Brain microvascular endothelial cell (primary cell): Measurements from ENCODE around the gene KRTAP1-5.

Source experiments
- DNase-seq: peaks from one replicate; pipeline ENCODE4 v3.0.0-alpha.2; 2020
- H3K27ac ChIP-seq: fragments of 250-450 bp; sonication (Bioruptor Pico); 2 replicates; pipeline ENCODE4 v1.5.1; 2020; ENCODE audit warnings: mild to moderate bottlenecking, moderate library complexity
- H3K27me3 ChIP-seq: fragments of 250-450 bp; sonication (Bioruptor Pico); replicated peaks from 2 replicates; pipeline ENCODE4 v1.5.1; 2020; ENCODE audit warnings: mild to moderate bottlenecking
- H3K36me3 ChIP-seq: fragments of 250-450 bp; sonication (Bioruptor Pico); replicated peaks from 2 replicates; pipeline ENCODE4 v1.5.1; 2020; ENCODE audit warnings: mild to moderate bottlenecking
- H3K4me3 ChIP-seq: 2 replicates; pipeline ENCODE4 v1.5.1; 2011; ENCODE audit warnings: low read depth, mild to moderate bottlenecking, control low read depth, low read length, moderate library complexity
- in situ Hi-C: cut with HindIII; loops from 2 replicates; pipeline ENCODE4 v1.10.0; 2017; ENCODE audit warnings: low sequenced_read_pairs, low pct_ligation_motif_present
- TF ChIP-seq, protein P1 (sequence below): IDR thresholded peaks from 2 replicates; pipeline ENCODE4 v1.5.1; 2011; ENCODE audit warnings: low read depth, mild to moderate bottlenecking, moderate library complexity, low read length, control low read depth, inconsistent platforms; ENCODE audit errors: missing control alignments

Gene KRTAP1-5

DNA sequence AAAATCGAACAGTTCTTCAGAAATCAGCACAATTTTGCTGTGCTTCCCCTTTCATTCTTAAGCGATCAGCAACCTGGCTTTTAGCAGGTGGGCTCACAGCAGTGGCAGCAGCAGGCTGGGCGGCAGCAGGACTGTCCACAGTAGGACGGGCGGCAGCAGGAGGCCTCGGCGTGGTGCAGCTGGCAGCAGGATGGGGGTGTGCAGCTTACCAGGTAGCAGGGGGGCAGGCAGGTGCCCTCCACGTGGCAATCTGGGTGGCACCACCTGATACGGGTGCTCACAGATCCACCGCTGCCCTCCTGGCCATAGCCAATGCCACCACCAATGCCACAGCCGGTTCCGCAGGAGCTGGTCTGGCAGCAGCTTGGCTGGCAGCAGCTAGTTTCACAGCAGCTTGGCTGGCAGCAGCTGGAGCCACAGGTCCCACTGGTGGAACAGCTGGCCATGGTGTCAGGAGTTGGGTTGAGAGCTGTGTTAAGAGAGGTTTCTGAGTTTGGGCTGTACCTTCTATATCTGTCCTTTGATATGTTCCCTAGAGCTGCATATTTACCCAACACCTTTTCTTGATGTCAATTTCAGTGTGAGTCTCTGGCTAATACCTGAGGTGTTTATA lies 2.7 kb upstream of the KRTAP1-5 start, which contains the start of gene KRTAP1-4:
Gene KRTAP1-4, minus strand, starts transcription at position 563 of the 613 bp plus-strand sequence. Its CDS starts 117 bp downstream, at position 446.
- Histone ChIP-seq H3K4me3 (no peak within 1 kb of the TSS), H3K27ac (no peak within 1 kb of the TSS), H3K36me3 (no peaks in the 10 kb centered on the region), H3K27me3 (no peaks in the 10 kb centered on the region)
- DNase-seq: no peak
- in situ Hi-C loops: no loop called here
- TF ChIP-seq, protein P1, sequence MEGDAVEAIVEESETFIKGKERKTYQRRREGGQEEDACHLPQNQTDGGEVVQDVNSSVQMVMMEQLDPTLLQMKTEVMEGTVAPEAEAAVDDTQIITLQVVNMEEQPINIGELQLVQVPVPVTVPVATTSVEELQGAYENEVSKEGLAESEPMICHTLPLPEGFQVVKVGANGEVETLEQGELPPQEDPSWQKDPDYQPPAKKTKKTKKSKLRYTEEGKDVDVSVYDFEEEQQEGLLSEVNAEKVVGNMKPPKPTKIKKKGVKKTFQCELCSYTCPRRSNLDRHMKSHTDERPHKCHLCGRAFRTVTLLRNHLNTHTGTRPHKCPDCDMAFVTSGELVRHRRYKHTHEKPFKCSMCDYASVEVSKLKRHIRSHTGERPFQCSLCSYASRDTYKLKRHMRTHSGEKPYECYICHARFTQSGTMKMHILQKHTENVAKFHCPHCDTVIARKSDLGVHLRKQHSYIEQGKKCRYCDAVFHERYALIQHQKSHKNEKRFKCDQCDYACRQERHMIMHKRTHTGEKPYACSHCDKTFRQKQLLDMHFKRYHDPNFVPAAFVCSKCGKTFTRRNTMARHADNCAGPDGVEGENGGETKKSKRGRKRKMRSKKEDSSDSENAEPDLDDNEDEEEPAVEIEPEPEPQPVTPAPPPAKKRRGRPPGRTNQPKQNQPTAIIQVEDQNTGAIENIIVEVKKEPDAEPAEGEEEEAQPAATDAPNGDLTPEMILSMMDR: no peak

GRCh38 chr17:41024697-41025096 lies 2.3 kb downstream of the KRTAP1-5 start:
- Histone ChIP-seq H3K27ac (no peak overlapping the region), H3K36me3 (no peaks in the 10 kb centered on the region), H3K4me3 (no peak overlapping the region), H3K27me3 (no peaks in the 10 kb centered on the region)
- in situ Hi-C loops: no loop called here
- DNase-seq: peak; percentile 7
- TF ChIP-seq, protein P1: no peak

DNA sequence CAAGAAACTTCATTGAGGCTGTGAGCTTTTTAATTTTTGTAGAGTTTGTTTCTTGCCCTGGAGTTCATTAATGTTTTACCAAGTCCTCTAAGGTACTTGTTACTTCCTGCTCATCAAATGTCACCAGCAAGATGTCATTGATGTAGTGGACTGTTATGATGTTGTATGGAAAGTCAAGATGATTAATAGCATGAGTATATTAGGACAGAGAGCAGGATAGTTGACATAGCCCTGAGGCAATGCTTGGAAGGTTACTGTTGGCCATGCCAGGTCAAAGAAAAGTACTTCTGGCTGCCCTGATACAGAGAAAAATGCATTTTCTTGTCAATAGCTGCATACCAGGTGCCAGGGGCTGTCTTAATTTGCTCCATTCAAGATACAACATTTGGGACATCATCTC lies 6.7 kb downstream of the KRTAP1-5 start:
- no peak for DNase-seq
- in situ Hi-C loops: no loop called here
- no peaks in the 10 kb centered on the region for H3K36me3 ChIP-seq
- TF ChIP-seq, protein P1: no peak
- no peaks in the 10 kb centered on the region for H3K27me3 ChIP-seq
- H3K27ac ChIP-seq: no peak overlapping the region
- no peak overlapping the region for H3K4me3 ChIP-seq

- no peak for DNase-seq
- TF ChIP-seq, protein P1: no peak
- in situ Hi-C loops: no loop called here
Measured at GRCh38 chr17:41019415-41019814, 7.6 kb downstream of the KRTAP1-5 start.

GRCh38 chr17:41018541-41018940 lies 8.5 kb downstream of the KRTAP1-5 start:
- Histone ChIP-seq H3K27me3 (no peaks in the 10 kb centered on the region), H3K27ac (no peak overlapping the region), H3K36me3 (no peaks in the 10 kb centered on the region), H3K4me3 (no peak overlapping the region)
- in situ Hi-C loops: no loop called here
- no peak for DNase-seq
- TF ChIP-seq, protein P1: no peak

More at GRCh38 chr17:41019415-41019814, 7.6 kb downstream of the KRTAP1-5 start:
- H3K27me3 ChIP-seq: no peaks in the 10 kb centered on the region
- no peak overlapping the region for H3K4me3 ChIP-seq
- H3K27ac ChIP-seq: no peak overlapping the region
- no peaks in the 10 kb centered on the region for H3K36me3 ChIP-seq
